ENCODE measurements around the gene CIB2. TPM values are rescaled to one million over a fixed set of nuclear protein-coding genes. Genes with fewer than 3 reads are reported as not detected.

The CIB2 gene
- polyA plus RNA-seq, 3 donors: 2.2 to 9.4 (median 3.0) TPM

DNA sequence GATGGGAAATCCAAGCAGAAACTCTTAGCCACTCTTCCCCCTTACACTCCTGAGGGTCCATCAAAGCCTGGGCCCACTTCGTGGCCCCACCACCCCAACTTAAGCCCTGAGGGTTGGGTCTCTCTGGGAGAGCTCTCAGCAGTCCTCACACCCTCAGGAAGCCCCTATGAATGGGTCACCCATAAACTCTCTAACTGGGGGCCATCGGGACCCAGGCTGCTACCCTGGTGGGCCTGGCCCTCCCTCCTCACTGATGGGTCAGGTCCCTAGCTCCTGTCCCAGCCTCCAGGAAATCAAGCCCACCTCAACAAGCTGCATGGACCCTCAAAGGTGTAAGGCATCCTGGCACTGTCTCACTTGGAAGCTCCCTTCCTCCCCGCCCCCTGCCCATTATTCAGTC is 19.5 kb downstream of the CIB2 start:
- WGBS, 3 donors: 83 to 95% (median 89%) methylated on average over 3 of the region's 3 CpGs
- no peak overlapping the region for H3K27ac ChIP-seq (ENCODE audit: low read depth, low read length)

DNA sequence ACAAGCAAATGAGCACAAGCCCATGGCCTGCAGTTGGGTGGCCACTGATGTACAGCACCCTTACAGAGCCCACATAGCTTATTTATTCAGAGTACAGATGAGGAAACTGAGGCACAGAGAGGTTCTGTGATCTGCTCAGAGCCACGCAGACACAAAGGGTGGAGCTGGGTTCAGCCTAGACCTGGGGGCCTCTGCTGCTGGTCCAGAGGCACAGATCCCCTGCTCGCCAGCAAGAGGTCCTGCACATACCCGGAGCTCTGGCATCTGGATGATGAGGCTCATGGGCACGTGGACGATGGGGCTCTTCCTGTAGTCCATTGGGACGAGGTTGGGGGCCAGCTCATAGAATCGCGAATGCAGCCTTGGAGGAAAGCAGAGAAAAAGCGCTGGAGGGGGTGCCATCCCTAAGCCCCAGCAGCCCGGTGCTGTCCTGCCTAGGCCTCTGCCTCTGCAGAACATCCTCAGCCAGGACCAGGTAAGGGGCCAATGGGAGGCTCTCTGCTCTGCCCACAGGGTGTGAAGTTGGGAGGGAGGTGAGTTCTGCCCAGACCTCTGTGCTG is 20.2 kb downstream of the CIB2 start:
- WGBS, 3 donors: 93 to 94% (median 94%) methylated on average over 10 of the region's 10 CpGs
- H3K27ac ChIP-seq (ENCODE audit: low read depth, low read length): no peak overlapping the region

DNA sequence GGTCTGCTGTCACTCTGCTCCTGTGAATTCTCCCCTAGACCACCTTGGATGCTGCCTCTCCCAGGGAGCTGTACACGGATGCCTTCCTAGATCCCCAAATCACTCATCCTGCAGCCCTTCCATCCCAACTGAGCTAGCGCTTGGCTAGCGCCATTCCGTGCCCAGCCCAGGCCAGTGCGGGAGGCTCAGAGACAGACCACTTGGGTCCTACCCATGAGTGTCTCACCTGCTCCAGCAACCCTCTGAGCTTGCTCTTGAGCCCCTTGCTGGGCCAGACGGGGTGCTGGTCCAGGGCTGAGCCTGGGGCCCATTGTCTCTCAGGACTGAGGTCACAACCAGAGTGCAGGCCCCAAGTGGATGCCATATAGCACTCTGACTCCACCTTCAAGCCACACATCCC is 21.1 kb downstream of the CIB2 start:
- 84 to 96% (median 94%) methylated on average over 6 of the region's 6 CpGs for WGBS, 3 donors
- H3K27ac ChIP-seq (ENCODE audit: low read depth, low read length): no peak overlapping the region

DNA sequence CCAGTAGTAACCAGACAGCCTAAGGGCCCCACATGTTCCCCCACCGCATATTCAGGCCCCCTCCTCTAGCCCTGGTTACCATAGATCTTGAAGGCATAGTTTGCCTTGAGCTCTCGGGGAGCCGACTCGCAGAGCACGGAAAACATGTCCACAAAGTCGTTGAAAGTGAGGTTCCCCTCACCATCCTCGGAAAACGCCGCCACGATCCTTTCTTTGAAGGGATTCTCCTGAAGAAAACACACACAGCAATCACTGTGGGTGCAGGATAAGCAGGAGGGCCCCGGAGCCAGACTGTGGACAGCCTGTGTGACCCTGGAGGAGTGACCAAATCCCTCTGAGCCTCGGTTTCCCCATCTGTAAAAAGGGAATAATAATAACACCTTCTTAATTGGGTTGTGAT is 22.1 kb downstream of the CIB2 start:
- WGBS, 3 donors: 90 to 95% (median 93%) methylated on average over 12 of the region's 12 CpGs

DNA sequence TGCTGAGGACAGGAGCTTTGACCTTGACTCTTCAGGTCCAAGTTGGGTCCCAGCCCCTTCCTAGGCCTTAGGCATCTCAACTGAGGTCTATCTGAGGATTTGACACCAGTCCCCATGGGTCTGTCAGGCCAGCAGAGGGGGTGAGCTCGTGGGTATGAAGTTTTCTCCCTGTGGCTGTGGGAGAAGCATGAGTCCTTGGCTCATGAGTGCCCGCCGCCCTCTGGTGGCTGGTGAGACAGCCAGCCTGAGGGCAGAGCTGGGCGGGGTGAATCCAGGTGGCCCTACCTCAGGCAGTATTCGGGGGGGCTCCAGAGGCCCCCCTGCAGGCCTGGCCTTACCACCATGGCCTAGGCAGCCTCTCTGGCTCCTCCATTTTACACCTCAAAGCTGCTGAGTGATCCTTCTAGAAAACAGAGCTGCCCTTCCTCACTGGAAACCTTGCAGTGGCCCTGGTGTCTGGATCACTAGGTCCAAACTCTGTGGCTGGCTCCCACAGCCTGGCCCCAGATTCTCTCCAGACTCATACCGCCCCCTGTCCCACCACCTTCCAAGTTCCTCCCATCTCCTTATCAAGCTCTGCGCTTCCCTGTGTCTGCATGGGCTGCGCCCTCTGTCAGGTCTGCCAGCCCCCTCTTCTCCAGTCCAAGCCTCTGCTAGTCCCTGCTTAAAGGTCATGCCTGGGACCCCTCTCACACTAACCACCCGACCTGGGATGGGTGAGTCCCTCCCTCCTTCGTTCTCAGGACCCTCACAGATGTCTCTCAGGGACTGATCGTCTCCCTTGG is 22.8 kb downstream of the CIB2 start:
- WGBS, 3 donors: 42 to 43% (median 42%) methylated on average over 11 of the region's 11 CpGs
- no peak overlapping the region for H3K27ac ChIP-seq (ENCODE audit: low read depth, low read length)

More for the DNA sequence above, 22.1 kb downstream of the CIB2 start:
- no peak overlapping the region for H3K27ac ChIP-seq (ENCODE audit: low read depth, low read length)

DNA sequence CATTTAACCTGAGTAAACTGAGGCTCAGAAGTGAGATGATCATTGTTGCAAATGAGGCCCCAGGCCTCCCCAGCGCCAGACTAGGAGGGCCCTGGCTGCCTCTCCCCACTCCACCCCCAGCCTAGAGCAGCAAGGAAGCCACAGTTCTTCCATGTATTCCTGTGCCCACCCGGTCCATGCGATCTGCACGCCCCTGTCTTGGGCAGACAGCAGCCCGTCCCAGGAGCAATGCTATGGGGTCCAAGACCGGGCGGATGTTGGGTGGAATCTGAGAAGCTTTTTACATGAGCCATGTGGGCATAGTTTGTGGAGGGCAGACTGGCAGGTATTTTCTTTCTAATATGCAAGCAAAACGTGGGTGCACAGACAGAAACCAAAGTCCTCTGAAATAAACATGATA is 23.8 kb downstream of the CIB2 start:
- no peak overlapping the region for H3K27ac ChIP-seq (ENCODE audit: low read depth, low read length)
- 94 to 97% (median 94%) methylated on average over 8 of the region's 8 CpGs for WGBS, 3 donors

DNA sequence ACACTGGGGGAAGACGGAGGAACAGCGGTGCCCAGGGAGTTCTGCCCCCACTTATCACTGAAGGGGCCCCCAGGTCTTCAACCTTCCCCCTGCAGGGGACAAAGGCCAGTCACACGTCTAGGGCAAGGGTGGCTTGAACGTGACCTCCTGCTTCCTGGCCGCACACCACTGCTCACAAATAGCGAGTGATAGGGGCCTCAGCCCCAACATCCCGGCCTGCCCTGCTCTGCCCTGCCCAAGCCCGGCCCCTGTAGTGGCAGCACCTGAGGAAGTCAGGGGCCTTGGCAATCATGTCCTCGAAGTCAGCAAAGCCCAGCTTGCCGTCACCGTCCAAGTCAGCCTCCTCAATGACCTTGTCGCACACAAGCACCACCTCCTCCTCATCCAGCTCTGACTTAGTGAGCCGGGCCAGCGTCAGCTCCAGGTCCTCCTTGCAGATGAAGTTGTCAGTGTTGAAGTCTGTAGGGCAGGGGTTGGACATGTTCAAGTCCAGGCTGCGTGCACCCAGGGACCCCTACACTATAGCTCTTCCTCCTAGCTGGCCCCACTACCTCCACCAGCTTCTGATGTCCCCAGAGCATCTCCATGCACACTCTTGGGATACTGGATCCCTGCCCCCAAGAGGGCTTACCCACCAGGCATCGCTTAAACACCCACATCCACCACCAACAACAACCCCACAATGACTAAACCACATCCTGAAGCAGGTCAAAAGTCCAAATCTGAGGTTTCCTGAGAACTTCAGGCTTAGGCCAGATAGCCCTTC is 25.6 kb downstream of the CIB2 start:
- 86 to 90% (median 89%) methylated on average over 16 of the region's 16 CpGs for WGBS, 3 donors
- no peak overlapping the region for H3K27ac ChIP-seq (ENCODE audit: low read depth, low read length)

DNA sequence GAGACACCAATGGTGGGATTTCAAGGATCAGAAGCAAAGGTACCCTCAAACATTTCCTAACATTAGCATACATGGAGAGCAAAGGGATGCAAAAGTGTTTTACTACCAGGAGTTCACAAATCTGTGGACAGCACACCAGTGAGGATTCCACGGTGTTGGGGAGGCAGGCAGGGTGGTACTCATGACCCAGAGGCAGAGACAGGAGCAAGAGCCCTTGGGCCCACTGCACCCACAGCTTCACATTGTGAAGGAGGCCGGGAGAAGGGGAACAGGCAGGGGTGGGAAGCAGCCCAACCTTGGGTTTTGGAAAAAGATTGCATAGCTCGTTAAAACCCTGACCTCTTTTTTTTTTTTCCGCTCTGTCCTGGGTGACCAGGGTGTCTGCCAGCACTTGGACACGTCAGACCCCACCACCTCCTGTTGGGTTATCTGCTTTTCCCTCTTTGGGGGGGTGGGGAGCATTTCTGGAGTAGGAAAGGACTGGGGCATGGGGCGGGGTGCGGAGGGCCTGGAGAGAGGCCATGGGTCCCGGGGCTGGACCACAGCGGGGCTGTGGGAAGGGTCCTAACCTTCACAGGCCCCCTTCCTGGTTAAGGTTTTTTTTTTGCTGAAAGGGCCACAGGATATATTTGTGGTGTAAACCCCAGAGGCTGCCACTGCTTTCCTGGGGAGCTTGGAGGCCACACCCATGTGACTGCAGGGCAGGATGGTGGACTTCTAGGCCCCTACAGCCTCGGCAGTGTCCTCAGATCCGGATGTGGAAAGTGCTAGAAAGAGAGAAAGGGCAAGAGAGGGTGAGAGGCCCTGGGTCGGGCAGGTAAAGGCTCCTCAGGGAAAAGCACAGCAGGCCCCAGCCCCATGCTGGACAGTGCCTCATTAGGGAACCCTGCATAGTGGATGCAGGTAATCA is 26.4 kb downstream of the CIB2 start:
- H3K27ac ChIP-seq (ENCODE audit: low read depth, low read length): no peak overlapping the region
- 84 to 86% (median 86%) methylated on average over 11 to 12 of the region's 12 CpGs for WGBS, 3 donors

DNA sequence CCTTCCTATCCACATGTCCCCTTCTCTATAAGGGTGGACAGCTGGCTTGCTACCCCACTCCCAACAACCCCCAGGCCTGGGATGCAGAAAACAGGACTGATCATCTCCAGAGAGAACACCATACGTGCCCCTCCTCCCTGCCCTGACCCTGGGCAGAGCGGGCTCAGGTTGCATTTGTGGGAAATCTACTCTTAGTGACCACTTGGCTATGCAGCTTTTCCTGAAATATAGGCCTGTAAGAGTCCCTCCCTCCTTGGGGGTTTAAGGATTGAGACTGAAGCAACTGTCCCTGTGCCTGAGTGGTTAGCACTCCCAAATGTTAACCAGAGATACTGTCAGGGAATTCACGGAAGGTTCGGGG is 27.1 kb downstream of the CIB2 start:
- WGBS, 3 donors: 82 to 87% (median 86%) methylated on average over 4 of the region's 4 CpGs
- no peak overlapping the region for H3K27ac ChIP-seq (ENCODE audit: low read depth, low read length)

DNA sequence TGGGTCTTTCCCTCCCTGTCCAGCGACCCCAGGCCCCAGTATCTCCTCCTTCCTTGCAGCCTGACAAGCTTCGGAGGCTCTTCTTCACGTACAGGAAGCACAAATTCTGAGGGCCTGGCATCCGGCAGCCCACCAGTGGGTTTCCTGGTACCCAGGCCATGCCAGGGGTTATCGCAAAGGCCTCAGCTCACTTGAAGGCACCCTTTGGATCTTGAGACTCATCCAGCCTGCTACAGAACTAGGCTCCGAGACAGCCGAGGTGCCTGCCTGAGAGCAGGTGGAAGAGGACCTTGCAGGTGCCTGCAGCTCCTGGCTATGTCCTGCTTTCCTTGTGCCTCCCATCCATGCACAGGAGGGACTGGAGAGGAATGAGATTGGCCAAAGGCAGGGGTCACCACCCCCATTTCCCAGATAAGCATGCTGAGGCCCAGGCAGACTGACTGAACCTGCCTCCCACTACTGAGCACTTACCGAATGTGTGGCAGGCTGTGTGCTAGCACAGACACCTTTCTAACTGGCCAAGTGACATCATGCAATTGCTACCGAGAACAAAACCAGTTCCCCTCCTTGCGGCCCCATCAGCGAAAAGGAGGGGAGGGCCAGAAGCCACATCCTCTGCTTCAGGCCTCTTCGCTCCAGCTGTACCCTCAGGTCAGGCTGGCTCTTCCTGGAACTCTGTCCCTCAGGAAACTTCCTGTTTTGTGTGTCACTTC is 27.7 kb downstream of the CIB2 start:
- 60 to 80% (median 70%) methylated on average over 12 of the region's 12 CpGs for WGBS, 3 donors

DNA sequence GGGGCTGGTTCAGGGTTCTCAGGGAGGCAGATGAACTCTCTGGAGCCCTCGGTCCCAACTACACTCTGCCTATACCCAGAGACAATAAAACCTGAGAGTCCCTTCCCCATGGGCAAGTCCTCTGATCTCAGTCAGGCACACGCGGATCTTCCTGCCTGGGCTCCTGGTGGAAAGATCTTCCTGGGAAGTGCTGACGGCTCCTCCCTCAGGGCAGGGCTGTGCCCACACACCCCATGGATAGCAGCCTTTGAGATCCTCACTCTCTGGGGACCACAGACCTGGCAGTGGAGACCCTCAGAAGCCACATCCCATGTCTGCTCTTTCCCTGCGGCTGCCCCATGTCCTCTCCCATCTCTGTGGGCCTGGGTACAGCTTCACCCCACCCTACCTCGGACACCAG is 28.5 kb downstream of the CIB2 start:
- H3K27ac ChIP-seq (ENCODE audit: low read depth, low read length): no peak overlapping the region
- WGBS, 3 donors: 89 to 96% (median 94%) methylated on average over 6 of the region's 6 CpGs

More for the DNA sequence above, 27.7 kb downstream of the CIB2 start:
- H3K27ac ChIP-seq (ENCODE audit: low read depth, low read length): no peak overlapping the region

DNA sequence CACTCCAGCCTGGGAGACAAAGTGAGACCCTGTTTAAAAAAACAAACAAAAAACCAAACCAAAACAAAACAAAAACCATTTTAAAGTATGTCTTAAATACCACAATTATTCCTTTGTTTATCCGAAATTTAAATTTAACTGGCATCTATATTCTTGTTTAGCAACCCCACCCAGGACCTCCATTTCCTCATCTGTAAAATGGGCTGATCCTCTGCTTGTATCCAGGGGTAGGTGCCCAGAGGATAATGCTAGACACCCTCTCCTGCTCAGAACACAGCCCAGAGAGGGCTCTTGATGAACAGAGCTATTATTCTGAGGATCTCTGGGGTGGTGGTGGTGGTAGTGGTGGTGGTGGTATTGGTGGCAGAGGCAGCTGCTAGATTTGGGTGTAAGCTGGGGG is 29.0 kb downstream of the CIB2 start:
- no peak overlapping the region for H3K27ac ChIP-seq (ENCODE audit: low read depth, low read length)
- 70 to 94% (median 86%) methylated on average over 1 of the region's 1 CpG for WGBS, 3 donors

DNA sequence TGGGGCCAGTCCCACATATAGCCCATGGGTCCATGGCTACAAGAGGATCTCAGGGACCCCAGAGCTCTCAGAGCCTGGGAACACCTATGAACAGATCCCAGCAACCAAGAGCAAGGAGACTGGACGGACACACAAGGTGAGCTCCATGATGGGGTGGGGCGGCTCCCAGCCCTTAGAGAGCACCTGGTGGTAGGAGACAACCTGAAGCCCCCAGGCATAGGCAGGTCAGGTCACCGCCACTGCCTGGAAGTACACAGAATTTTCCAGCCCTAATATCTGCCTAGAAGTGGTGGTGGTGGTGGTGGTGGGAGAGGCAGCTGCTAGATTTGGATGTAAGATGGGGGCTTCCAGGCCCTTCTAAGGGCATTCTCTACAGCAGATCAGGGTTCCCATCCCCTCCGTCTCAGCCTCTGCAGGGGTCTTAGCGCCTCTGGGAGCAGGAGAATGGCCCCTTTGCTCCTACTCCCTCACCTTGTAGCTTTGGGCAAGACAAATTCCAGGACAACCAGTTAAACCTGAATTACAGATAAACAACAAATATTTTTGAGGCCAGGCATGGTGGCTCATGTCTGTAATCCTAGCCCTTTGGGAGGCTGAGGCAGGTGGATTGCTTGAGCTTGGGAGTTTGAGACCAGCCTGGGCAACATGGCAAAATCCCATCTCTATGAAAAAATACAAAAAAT is 29.7 kb downstream of the CIB2 start:
- 95 to 98% (median 97%) methylated on average over 5 of the region's 5 CpGs for WGBS, 3 donors
- no peak overlapping the region for H3K27ac ChIP-seq (ENCODE audit: low read depth, low read length)

DNA sequence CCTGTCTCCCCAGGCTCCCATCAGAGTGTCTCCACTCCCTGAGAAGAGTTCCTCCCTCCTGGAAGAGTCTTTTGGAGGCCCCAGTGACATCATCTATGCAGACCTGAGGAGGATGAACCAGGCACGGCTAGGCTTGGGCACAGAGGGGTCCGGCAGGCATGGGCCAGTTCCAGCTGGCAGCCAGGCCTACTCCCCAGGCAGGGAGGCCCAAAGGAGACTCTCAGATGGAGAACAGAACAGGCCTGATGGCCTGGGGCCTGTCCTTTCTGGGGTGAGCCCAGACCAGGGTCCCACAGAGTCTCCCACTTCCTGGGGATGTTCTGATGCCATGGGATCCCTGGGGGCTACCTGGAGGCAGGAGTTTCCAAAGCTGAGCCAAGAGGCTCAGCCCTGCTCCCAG is 30.4 kb downstream of the CIB2 start:
- H3K27ac ChIP-seq (ENCODE audit: low read depth, low read length): no peak overlapping the region
- 77 to 88% (median 86%) methylated on average over 2 of the region's 2 CpGs for WGBS, 3 donors

DNA sequence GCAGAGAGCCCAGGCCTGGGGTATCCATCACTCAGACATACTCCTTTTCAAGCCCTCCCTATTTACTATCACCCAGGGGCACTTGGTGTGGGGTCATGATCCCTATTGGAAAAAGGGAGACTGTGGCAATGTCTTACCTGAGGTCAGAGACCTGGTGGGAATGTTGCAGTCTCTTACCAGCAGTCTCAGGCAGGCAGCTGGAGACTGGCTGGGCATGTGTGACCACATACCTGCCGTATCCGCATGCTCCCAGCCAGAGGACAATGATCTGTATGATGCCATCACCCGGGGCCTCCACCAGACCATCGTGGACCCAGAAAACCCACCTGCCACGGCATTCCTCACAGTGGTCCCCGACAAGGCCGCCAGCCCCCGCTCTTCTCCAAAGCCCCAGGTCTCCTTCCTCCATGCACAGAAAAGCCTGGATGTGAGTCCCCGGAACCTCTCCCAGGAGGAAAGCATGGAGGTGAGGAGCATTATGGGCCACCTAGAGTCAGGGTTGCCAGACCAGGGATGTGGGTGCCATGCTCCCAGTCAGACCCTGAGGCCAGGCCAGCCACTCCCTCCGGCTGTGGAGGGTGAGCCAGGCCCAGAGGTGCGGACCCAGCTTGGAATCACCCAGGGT is 33.0 kb downstream of the CIB2 start:
- 89 to 95% (median 93%) methylated on average over 11 of the region's 11 CpGs for WGBS, 3 donors
- no peak overlapping the region for H3K27ac ChIP-seq (ENCODE audit: low read depth, low read length)

DNA sequence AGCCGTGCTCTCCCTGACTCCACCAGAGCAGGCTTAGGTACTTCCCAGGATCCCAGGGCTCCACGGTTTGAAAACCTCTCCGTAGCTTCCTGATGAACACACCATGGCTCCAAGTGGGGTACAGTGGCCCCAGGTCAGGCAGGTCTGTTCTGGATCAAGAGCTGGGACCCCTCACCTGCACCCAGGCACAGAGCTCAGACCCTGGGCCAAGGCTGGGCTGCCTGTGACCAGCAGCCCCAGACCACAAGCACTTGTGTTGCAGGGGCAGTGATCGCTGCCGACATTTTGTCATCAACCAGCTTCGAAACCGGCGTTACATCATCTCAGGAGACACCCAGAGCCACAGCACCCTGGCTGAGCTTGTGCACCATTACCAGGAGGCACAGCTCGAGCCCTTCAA is 33.6 kb downstream of the CIB2 start:
- no peak overlapping the region for H3K27ac ChIP-seq (ENCODE audit: low read depth, low read length)
- WGBS, 3 donors: 85 to 92% (median 88%) methylated on average over 9 of the region's 9 CpGs

Data from adipose tissue (tissue), 3 donors.